ENCODE measurements around the gene PVALEF.

DNA sequence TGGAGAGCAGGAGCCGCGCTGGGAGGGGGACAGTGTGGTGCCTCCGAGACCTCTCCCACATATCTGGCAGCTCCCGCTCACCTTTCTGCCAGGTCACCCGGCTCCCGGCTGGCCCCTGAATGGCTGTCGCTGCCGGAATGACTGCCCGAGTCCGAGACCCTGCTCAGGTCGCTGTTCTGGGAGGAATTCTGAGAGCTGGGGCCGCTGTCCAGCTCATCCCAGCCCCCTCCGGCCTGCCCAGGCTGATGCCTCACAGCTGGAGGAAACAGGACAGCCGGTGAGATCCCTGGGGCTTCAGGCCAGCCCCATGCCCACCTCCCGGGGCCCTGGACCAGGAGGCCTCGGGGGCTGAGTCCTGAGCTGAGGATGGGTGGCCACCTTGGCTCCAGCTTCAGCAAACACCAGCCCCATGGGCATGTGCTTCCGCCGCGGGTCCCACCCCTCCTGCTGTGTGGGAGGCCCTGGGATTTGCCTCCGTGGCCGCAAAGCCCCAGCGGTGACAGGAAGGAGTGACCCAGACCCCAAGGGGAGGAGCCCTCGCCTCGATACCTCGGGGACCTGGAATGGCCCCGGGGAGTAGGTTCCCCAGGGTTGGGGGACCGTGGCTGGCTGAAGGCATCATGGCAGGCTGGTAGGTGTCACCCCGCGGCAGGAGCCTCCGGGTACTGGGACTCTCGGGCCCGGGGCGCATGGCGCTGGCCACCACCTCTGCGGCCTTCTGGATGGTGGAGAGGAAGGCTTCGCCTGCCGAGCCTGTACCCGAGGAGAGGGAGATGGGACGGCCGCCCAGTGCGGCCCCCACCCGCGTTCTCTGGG lies 66.7 kb downstream of the PVALEF start:
- TF ChIP-seq, protein P1, sequence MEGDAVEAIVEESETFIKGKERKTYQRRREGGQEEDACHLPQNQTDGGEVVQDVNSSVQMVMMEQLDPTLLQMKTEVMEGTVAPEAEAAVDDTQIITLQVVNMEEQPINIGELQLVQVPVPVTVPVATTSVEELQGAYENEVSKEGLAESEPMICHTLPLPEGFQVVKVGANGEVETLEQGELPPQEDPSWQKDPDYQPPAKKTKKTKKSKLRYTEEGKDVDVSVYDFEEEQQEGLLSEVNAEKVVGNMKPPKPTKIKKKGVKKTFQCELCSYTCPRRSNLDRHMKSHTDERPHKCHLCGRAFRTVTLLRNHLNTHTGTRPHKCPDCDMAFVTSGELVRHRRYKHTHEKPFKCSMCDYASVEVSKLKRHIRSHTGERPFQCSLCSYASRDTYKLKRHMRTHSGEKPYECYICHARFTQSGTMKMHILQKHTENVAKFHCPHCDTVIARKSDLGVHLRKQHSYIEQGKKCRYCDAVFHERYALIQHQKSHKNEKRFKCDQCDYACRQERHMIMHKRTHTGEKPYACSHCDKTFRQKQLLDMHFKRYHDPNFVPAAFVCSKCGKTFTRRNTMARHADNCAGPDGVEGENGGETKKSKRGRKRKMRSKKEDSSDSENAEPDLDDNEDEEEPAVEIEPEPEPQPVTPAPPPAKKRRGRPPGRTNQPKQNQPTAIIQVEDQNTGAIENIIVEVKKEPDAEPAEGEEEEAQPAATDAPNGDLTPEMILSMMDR (IDR thresholded peaks at IDR 0.05 in 4 of 5, conservative IDR thresholded peaks at IDR 0.05 in 1 of 5), result no peak
- TF ChIP-seq POLR2A (IDR thresholded peaks at IDR 0.05), result no peak
